Natural killer cell (primary cell): Measurements from ENCODE around the gene SOS1. TPM values are rescaled to one million over a fixed set of nuclear protein-coding genes. Genes with fewer than 3 reads are reported as not detected.
A peak's percentile ranks its signal among the peaks of the same experiment; 100 is the strongest.

Source experiments
- ATAC-seq, 3 donors: fragments of 150-1000 bp in 2 of 3; fragments of 200-7000 bp in 1 of 3; cut with Tn5 transposase; 1 replicate in 1 of 3; 2 replicates in 2 of 3; pipeline ENCODE4 v1.10.0; 2021; ENCODE audit warnings: mild to moderate bottlenecking in 2 of 3, moderate library complexity in 2 of 3
- DNase-seq, 2 donors: peaks; one replicate each; pipeline versions ENCODE4 v3.0.0 to v3.0.0-alpha.2; 2013 to 2021; ENCODE audit warnings: mixed read lengths in 1 of 2
- H3K27ac ChIP-seq: one replicate; pipeline ENCODE4 v1.5.1; 2013; ENCODE audit warnings: mild to moderate bottlenecking, low read length
- H3K27me3 ChIP-seq: one replicate; pipeline ENCODE4 v1.6.1; 2013; ENCODE audit warnings: low read length; ENCODE audit not compliant: control insufficient read depth, insufficient read depth
- H3K36me3 ChIP-seq: one replicate; pipeline ENCODE4 v1.6.1; 2013; ENCODE audit warnings: low read length; ENCODE audit not compliant: control insufficient read depth, insufficient read depth
- H3K4me1 ChIP-seq: one replicate; pipeline ENCODE4 v1.6.1; 2013; ENCODE audit warnings: low read length; ENCODE audit not compliant: control insufficient read depth, insufficient read depth
- H3K4me3 ChIP-seq: one replicate; pipeline ENCODE4 v1.5.1; 2013; ENCODE audit warnings: low read length
- H3K9me3 ChIP-seq: one replicate; pipeline ENCODE4 v1.6.1; 2013; ENCODE audit warnings: low read length; ENCODE audit not compliant: control insufficient read depth, insufficient read depth
- H3K27ac Mint-ChIP-seq, 2 donors: one replicate each; pipeline ENCODE4 v1.8.0; 2022; ENCODE audit warnings: mild to moderate bottlenecking in 2 of 2, mixed read lengths in 2 of 2, moderate library complexity in 1 of 2
- H3K27me3 Mint-ChIP-seq, 2 donors: one replicate each; pipeline ENCODE4 v1.8.0; 2022; ENCODE audit warnings: low read depth in 2 of 2, mixed read lengths in 2 of 2
- H3K36me3 Mint-ChIP-seq: one replicate; pipeline ENCODE4 v1.8.0; 2022; ENCODE audit warnings: mixed read lengths
- H3K4me1 Mint-ChIP-seq, 2 donors: one replicate each; pipeline ENCODE4 v1.8.0; 2022; ENCODE audit warnings: mixed read lengths in 2 of 2
- H3K4me3 Mint-ChIP-seq: one replicate; pipeline ENCODE4 v1.8.0; 2022; ENCODE audit warnings: mild to moderate bottlenecking, moderate library complexity, mixed read lengths
- H3K9me3 Mint-ChIP-seq, 2 donors: one replicate each; pipeline ENCODE4 v1.8.0; 2022; ENCODE audit warnings: mixed read lengths in 2 of 2
- CTCF ChIP-seq: fragments of 200-600 bp; IDR thresholded peaks from one replicate; pipeline ENCODE4 v1.8.0; 2022; ENCODE audit warnings: antibody characterized with exemption
- WGBS: methylation state at CpG from one replicate; pipeline ENCODE4 v1.1.7; 2013; ENCODE audit warnings: missing lambda C conversion rate; ENCODE audit not compliant: insufficient coverage; 5-methylcytosine and 5-hydroxymethylcytosine counted together
- intact Hi-C: fragments of 100-400 bp; cut with micrococcal nuclease; formaldehyde crosslinking; loops from one replicate; pipeline ENCODE4 v1.14.2; 2022
- total RNA-seq, 4 donors: library from RNA; stranded (reverse); fragments of 120-200 nt in 1 of 4; gene quantifications; one replicate each; pipeline versions ENCODE4 v1.2.3 to v1.2.4, GENCODE V29; 2013 to 2022

Gene SOS1
- total RNA-seq, 3 donors from 2014 or later (not counting 1 experiment from before 2014, with no cell fraction given), result 32.6 to 73.9 (median 52.7) TPM

- H3K27ac Mint-ChIP-seq, result peak overlapping the region; percentile 48 to 54
- peaks cover 44 to 53% of the 10 kb centered on the region in 2 donors for H3K4me1 Mint-ChIP-seq
- 67% methylated on average over 4 of the region's 4 CpGs for WGBS
- H3K4me3 Mint-ChIP-seq, result no peak overlapping the region
- peaks cover 3% of the 10 kb centered on the region for H3K4me1 ChIP-seq
- no peaks in the 10 kb centered on the region for H3K27me3 Mint-ChIP-seq
- no peak for TF ChIP-seq CTCF
- intact Hi-C loops, result no loop called here
- H3K4me3 ChIP-seq, result no peak overlapping the region
- no peak for ATAC-seq
- H3K36me3 ChIP-seq, result no peaks in the 10 kb centered on the region
- no peaks in the 10 kb centered on the region for H3K9me3 Mint-ChIP-seq
- DNase-seq, result no peak
- H3K9me3 ChIP-seq, result no peaks in the 10 kb centered on the region
- H3K27ac ChIP-seq, result no peak overlapping the region
- no peaks in the 10 kb centered on the region for H3K36me3 Mint-ChIP-seq
- H3K27me3 ChIP-seq, result no peaks in the 10 kb centered on the region
These were observed 13.7 kb downstream of the SOS1 start for GRCh38 chr2:39107156-39107555.

GRCh38 chr2:39099870-39100728 lies 20.8 kb downstream of the SOS1 start:
- no peak overlapping the region for H3K4me3 Mint-ChIP-seq
- Histone ChIP-seq H3K36me3 (no peaks in the 10 kb centered on the region), H3K27ac (no peak overlapping the region), H3K9me3 (no peaks in the 10 kb centered on the region), H3K4me3 (no peak overlapping the region), H3K27me3 (no peaks in the 10 kb centered on the region), H3K4me1 (peaks cover 18% of the 10 kb centered on the region)
- TF ChIP-seq CTCF, result no peak
- ATAC-seq, result peak in 1 of 3 donors; percentile 65
- H3K27me3 Mint-ChIP-seq, result no peaks in the 10 kb centered on the region
- H3K4me1 Mint-ChIP-seq, result peaks cover 48 to 52% of the 10 kb centered on the region in 2 donors
- no peaks in the 10 kb centered on the region for H3K9me3 Mint-ChIP-seq
- DNase-seq, result no peak
- no peaks in the 10 kb centered on the region for H3K36me3 Mint-ChIP-seq
- WGBS, result 98% methylated on average over 6 of the region's 7 CpGs
- H3K27ac Mint-ChIP-seq, result peak overlapping the region; percentile 18 to 71
- intact Hi-C loops, result no loop called here

GRCh38 chr2:39099310-39099869 lies 21.5 kb downstream of the SOS1 start:
- peaks cover 20% of the 10 kb centered on the region for H3K4me1 ChIP-seq
- H3K27ac Mint-ChIP-seq, result peak overlapping the region; percentile 18 to 71
- H3K4me1 Mint-ChIP-seq, result peaks cover 53 to 55% of the 10 kb centered on the region in 2 donors
- H3K36me3 ChIP-seq, result no peaks in the 10 kb centered on the region
- no peaks in the 10 kb centered on the region for H3K27me3 Mint-ChIP-seq
- ATAC-seq (no peak), DNase-seq (no peak)
- H3K27me3 ChIP-seq, result no peaks in the 10 kb centered on the region
- H3K4me3 ChIP-seq, result no peak overlapping the region
- H3K4me3 Mint-ChIP-seq, result no peak overlapping the region
- H3K36me3 Mint-ChIP-seq, result no peaks in the 10 kb centered on the region
- no peaks in the 10 kb centered on the region for H3K9me3 Mint-ChIP-seq
- intact Hi-C loops, result no loop called here
- no peak for TF ChIP-seq CTCF
- H3K9me3 ChIP-seq, result no peaks in the 10 kb centered on the region
- 100% methylated on average over 2 of the region's 2 CpGs for WGBS
- no peak overlapping the region for H3K27ac ChIP-seq
